ENCODE measurements around the gene POM121.
"Not testable (repeated sequence)": the region's sequence is repeated elsewhere in the genome, so short reads cannot be mapped to it uniquely, and the experiment has no call there.

POM121 gene

DNA sequence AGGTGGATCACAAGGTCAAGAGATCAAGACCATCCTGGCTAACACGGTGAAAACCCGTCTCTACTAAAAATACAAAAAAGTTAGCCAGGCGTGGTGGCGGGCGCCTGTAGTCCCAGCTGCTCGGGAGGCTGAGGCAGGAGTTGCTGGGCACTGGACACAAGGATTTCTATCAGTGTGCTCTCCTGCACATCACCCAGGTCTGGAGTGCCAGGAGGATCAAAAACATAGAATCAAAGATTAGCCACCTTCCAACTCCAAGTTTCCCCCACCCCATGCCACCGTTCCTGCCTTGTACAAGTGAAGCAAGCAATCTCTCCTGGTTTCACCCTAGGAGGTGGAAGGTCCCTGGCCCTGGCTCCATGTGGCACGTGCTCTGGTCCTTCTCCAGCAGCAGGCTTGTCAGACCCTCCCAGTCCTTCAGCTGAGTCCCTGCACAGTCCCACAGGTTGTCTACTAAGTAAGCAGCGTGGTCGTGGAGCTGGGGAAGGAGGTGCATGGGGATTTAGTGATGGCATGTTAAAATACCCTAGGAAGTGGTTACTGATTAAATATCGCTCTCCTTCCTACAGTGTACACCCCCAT is 73.1 kb downstream of the POM121 start:
- DNase-seq = not testable (repeated sequence)
